ENCODE data around the gene RDH16. TPM values are rescaled to one million over a fixed set of nuclear protein-coding genes. Genes with fewer than 3 reads are reported as not detected.
A peak's percentile ranks its signal among the peaks of the same experiment; 100 is the strongest.

Gene RDH16
- total RNA-seq, 1 experiment from 2014 or later: 0.39 TPM

DNA sequence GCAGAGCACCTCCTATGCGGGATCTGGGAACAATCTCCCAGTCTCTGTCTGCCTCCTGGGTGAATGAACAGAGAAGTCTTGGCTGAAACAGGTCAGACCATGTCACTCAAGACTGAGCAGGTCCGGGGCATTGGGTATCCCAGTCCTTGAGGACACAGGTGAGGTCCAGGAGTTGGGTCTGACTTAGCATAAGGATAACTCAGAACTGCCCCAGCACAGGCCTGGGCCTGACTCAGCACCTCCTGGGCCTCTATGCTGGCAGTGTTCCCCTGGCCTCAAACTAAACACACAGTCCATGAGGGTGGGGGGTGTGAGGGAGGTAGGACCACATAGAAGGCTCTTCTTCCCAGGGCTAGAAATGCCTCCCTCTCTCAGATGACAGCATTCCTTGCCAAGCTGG is 21.7 kb downstream of the RDH16 start:
- Histone ChIP-seq H2AK5ac (ENCODE audit: insufficient read length, low read length) (no peak overlapping the region), H2BK120ac (ENCODE audit: low read depth, low read length, poor library complexity, severe bottlenecking) (no peak overlapping the region), H3K4me2 (ENCODE audit: insufficient read depth, insufficient read length, low read length) (no peak overlapping the region), H3K23ac (ENCODE audit: insufficient read length, low read depth, low read length) (no peak overlapping the region), H2BK5ac (ENCODE audit: insufficient read length, low read length) (no peak overlapping the region), H3K9ac (ENCODE audit: extremely low read depth, insufficient read length, low read length) (no peak overlapping the region), H3K79me2 (ENCODE audit: insufficient read depth, low read length) (no peaks in the 10 kb centered on the region), H3K79me1 (ENCODE audit: insufficient read depth, low read depth, low read length, poor library complexity, severe bottlenecking) (no peaks in the 10 kb centered on the region), H2BK12ac (ENCODE audit: insufficient read length, low read depth, low read length) (no peak overlapping the region), H3K27me3 (ENCODE audit: insufficient read depth, low read length) (no peaks in the 10 kb centered on the region), H3K23me2 (ENCODE audit: insufficient read length, low read depth, low read length, poor library complexity, severe bottlenecking) (no peaks in the 10 kb centered on the region), H3T11ph (ENCODE audit: low read length) (no peak overlapping the region), H2BK15ac (ENCODE audit: low read depth, low read length) (no peak overlapping the region), H4K91ac (ENCODE audit: insufficient read length, low read depth, low read length) (no peak overlapping the region), H3K18ac (ENCODE audit: insufficient read length, low read depth, low read length) (no peak overlapping the region), H3K4me1 (ENCODE audit: insufficient read depth, low read length) (0 out of 2 replicates have a peak, but pooled peaks cover 6% of the 10 kb centered on the region), H3K14ac (ENCODE audit: insufficient read depth, low read length) (no peak overlapping the region), H3K27ac (ENCODE audit: insufficient read length, low read depth, low read length) (no peak overlapping the region), H4K8ac (replicated peaks; ENCODE audit: insufficient read length, low read depth, low read length) (no peak overlapping the region), H3K56ac (ENCODE audit: insufficient read length, low read depth, low read length) (no peak overlapping the region), H4K5ac (ENCODE audit: insufficient read length, low read depth, low read length) (no peak overlapping the region), H3K4ac (ENCODE audit: low read depth, low read length) (no peak overlapping the region), H2BK20ac (ENCODE audit: low read depth, low read length, poor library complexity, severe bottlenecking) (no peak overlapping the region), H4K20me1 (ENCODE audit: control insufficient read depth, insufficient read depth, insufficient read length) (no peaks in the 10 kb centered on the region), H3K9me3 (ENCODE audit: control insufficient read depth, low read depth, low read length) (no peaks in the 10 kb centered on the region), H2AFZ (ENCODE audit: low read length) (no peak overlapping the region)
- Mint-ChIP-seq H3K4me3 (no peak overlapping the region), H3K9me3 (peaks cover 0 to 3% of the 10 kb centered on the region in 2 experiments; a peak in 2 of 5 replicates), H3K27ac (no peak overlapping the region; a peak in 1 of 7 replicates), H3K27me3 (ENCODE audit: low read depth) (peaks cover 12% of the 10 kb centered on the region), H3K36me3 (ENCODE audit: insufficient read depth in 1 of 3, low read depth in 3 of 3) (no peaks in the 10 kb centered on the region), H3K4me1 (peaks cover 10 to 16% of the 10 kb centered on the region in 2 experiments)
- DNase-seq: peak; percentile 19
- TF ChIP-seq CTCF (conservative IDR thresholded peaks at IDR 0.05): no peak
- no CpG with 5 or more reads among the region's 2 CpGs for WGBS (ENCODE audit: extremely low coverage, insufficient read length, low lambda C conversion rate)
